DND-41 (cell line): ENCODE results near the gene TTYH2.

Experiments
- ATAC-seq: fragments of 200-7000 bp; cut with Tn5 transposase; 3 replicates; pipeline ENCODE4 v1.9.1; 2021; ENCODE audit warnings: low read depth; ENCODE audit not compliant: insufficient read depth
- DNase-seq: peaks from one replicate; pipeline ENCODE4 v3.0.0-alpha.2; 2020
- H2AFZ ChIP-seq: 2 replicates; pipeline ENCODE4 v1.6.0; 2012; ENCODE audit warnings: low read depth, low read length
- H3K27ac ChIP-seq: 2 replicates; pipeline ENCODE4 v1.5.1; 2012; ENCODE audit warnings: low read length, inconsistent platforms
- H3K27me3 ChIP-seq: fragments of 200-600 bp; sonication (generic); 2 replicates; pipeline ENCODE4 v1.6.0; 2012; ENCODE audit warnings: low read length, mild to moderate bottlenecking, inconsistent platforms; ENCODE audit not compliant: insufficient read depth, poor library complexity
- H3K36me3 ChIP-seq: 2 replicates; pipeline ENCODE4 v1.5.1; 2012; ENCODE audit warnings: low read length, inconsistent platforms; ENCODE audit not compliant: insufficient read depth
- H3K4me1 ChIP-seq: 2 replicates; pipeline ENCODE4 v1.5.1; 2012; ENCODE audit warnings: mild to moderate bottlenecking, low read length; ENCODE audit not compliant: insufficient read depth
- H3K4me2 ChIP-seq: 2 replicates; pipeline ENCODE4 v1.6.0; 2012; ENCODE audit warnings: mild to moderate bottlenecking, moderate library complexity, low read length, inconsistent platforms; ENCODE audit not compliant: insufficient read depth
- H3K4me3 ChIP-seq, 2 experiments: fragments of 200-600 bp in 1 of 2; shearing (Covaris generic) in 1 of 2; 2 replicates each; pipeline ENCODE4 v1.5.1; 2012 to 2016; ENCODE audit warnings: inconsistent platforms in 2 of 2, low read length in 2 of 2, mild to moderate bottlenecking in 2 of 2, low read depth in 1 of 2, moderate library complexity in 1 of 2
- H3K79me2 ChIP-seq: 2 replicates; pipeline ENCODE4 v1.6.0; 2012; ENCODE audit warnings: low read length, inconsistent platforms; ENCODE audit not compliant: insufficient read depth
- H3K9ac ChIP-seq: 2 replicates; pipeline ENCODE4 v1.6.0; 2012; ENCODE audit warnings: low read depth, mild to moderate bottlenecking, inconsistent platforms, low read length, moderate library complexity
- H3K9me3 ChIP-seq: 2 replicates; pipeline ENCODE4 v1.5.1; 2012; ENCODE audit warnings: low read length, moderate library complexity, mild to moderate bottlenecking, inconsistent platforms; ENCODE audit not compliant: insufficient read depth, severe bottlenecking
- H4K20me1 ChIP-seq: 2 replicates; pipeline ENCODE4 v1.6.0; 2012; ENCODE audit warnings: low read length; ENCODE audit not compliant: insufficient read depth
- CTCF ChIP-seq: IDR thresholded peaks from 2 replicates; pipeline ENCODE4 v1.5.1; 2012; ENCODE audit warnings: borderline replicate concordance, low read length, moderate library complexity, mild to moderate bottlenecking; ENCODE audit not compliant: poor library complexity, severe bottlenecking; ENCODE audit errors: extremely low read depth
- EZH2 ChIP-seq: IDR thresholded peaks from 3 replicates; pipeline ENCODE4 v1.6.1; 2012; ENCODE audit warnings: borderline replicate concordance, low read depth, mild to moderate bottlenecking, moderate library complexity, low read length, inconsistent platforms; ENCODE audit not compliant: severe bottlenecking

The TTYH2 gene

GRCh38 chr17:74305865-74306654 lies 92.7 kb downstream of the TTYH2 start:
- Histone ChIP-seq H4K20me1 (no peaks in the 10 kb centered on the region), H3K27me3 (no peaks in the 10 kb centered on the region), H3K4me1 (no peaks in the 10 kb centered on the region), H3K9ac (no peak overlapping the region), H3K79me2 (no peaks in the 10 kb centered on the region), H2AFZ (no peak overlapping the region), H3K36me3 (no peaks in the 10 kb centered on the region), H3K27ac (no peak overlapping the region), H3K4me3 (no peak overlapping the region), H3K4me2 (no peak overlapping the region), H3K9me3 (no peaks in the 10 kb centered on the region)
- ATAC-seq (no peak), DNase-seq (no peak)
- no peak for TF ChIP-seq CTCF
- TF ChIP-seq EZH2 = no peak

- H3K9ac ChIP-seq = no peak overlapping the region
- H3K36me3 ChIP-seq = no peaks in the 10 kb centered on the region
- TF ChIP-seq CTCF = no peak
- TF ChIP-seq EZH2 = no peak
- no peaks in the 10 kb centered on the region for H3K79me2 ChIP-seq
- peaks cover 3% of the 10 kb centered on the region for H3K9me3 ChIP-seq
- H3K27me3 ChIP-seq = no peaks in the 10 kb centered on the region
- no peak overlapping the region for H3K4me3 ChIP-seq
- ATAC-seq (no peak), DNase-seq (no peak)
- no peak overlapping the region for H2AFZ ChIP-seq
- H3K4me1 ChIP-seq = no peaks in the 10 kb centered on the region
- H3K4me2 ChIP-seq = no peak overlapping the region
- H3K27ac ChIP-seq = no peak overlapping the region
- H4K20me1 ChIP-seq = no peaks in the 10 kb centered on the region
Measured at GRCh38 chr17:74307984-74308773, 94.8 kb downstream of the TTYH2 start.

GRCh38 chr17:74309902-74310301 lies 96.5 kb downstream of the TTYH2 start:
- no peak for TF ChIP-seq EZH2
- no peak for TF ChIP-seq CTCF

More at GRCh38 chr17:74309902-74310301, 96.5 kb downstream of the TTYH2 start:
- ATAC-seq = no peak
- H3K79me2 ChIP-seq = no peaks in the 10 kb centered on the region
- H3K4me1 ChIP-seq = no peaks in the 10 kb centered on the region
- no peak overlapping the region for H3K4me2 ChIP-seq
- peaks cover 3% of the 10 kb centered on the region for H3K9me3 ChIP-seq
- H3K27me3 ChIP-seq = no peaks in the 10 kb centered on the region
- no peaks in the 10 kb centered on the region for H4K20me1 ChIP-seq
- DNase-seq = no peak
- no peak overlapping the region for H3K9ac ChIP-seq
- no peak overlapping the region for H3K27ac ChIP-seq
- H3K4me3 ChIP-seq = no peak overlapping the region
- H2AFZ ChIP-seq = no peak overlapping the region
- no peaks in the 10 kb centered on the region for H3K36me3 ChIP-seq
